ENCODE measurements around the gene CCR6. TPM values are rescaled to one million over a fixed set of nuclear protein-coding genes. Genes with fewer than 3 reads are reported as not detected.
A peak's percentile ranks its signal among the peaks of the same experiment; 100 is the strongest.

The CCR6 gene
- total RNA-seq, 4 donors from 2014 or later, result 1.3 TPM; not detected in 3

DNA sequence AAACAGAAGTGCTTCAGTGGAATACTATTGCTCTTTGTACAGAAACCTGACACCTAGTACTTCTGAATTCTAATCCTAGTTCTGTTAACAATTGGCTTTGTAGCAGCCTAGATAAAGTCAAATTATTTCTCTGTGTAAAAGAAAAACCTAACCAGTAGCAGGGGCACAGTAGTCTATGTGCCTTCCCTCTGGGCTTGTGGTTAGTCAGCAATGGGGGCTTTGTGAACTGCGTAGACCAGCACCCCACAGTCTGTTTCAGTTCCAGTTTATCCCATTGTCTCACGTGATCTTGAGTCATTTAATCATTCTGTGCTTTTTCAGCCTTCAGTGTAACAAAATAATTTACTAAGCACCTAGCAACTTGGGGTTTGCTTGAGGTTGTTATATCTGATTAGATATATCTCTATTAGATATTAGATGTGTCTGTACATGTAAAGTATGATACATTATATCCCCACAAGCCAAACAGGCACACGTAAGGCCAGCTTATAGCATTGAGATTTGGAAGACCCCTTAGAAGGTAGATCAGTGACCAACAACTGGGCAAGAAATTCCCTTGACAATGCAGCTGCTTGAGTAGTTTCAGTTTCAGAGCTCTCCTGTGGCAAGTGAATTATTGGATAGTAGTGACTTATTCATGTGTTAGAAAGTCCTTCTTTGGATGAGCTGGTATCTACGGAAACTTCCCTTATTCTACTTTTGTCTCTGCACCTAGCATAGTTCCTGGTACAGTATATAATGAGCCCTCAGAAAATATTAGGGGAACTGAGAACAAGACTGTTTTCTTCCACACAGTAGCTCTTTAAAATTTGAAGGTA lies 27.9 kb upstream of the CCR6 start:
- peak overlapping the region; percentile 28 to 61 (median 46) for H3K27ac ChIP-seq
- no peaks in the 10 kb centered on the region for H3K36me3 ChIP-seq
- H3K9me3 ChIP-seq, result no peaks in the 10 kb centered on the region

DNA sequence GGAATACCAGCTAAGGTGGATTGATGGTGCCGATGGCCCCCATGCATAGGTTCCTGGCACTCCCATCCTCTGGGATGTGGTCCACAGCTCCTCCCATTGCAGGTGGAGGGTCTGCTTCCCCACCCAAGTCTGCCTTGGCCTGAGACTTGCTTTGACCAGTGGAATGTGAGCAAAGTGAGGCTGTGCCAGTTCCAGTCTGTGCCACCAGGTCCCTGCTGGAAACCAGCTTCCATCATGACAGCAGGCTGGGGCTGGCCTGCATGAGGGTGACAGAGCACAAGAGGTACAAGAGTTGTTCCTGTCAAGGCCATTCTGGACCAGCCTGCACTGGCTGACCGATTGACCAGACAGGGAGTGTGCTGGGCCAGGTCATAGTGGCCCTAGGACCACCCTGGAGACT lies 27.0 kb upstream of the CCR6 start:
- H3K4me3 ChIP-seq, result no peak overlapping the region
- in situ Hi-C loops (cut with MboI; ENCODE audit: low pct_ligation_motif_present in 1 of 4, low pct_unique_long_range_greater_than_20kb in 1 of 4, low sequenced_read_pairs in 3 of 4), result no loop called here
- TF ChIP-seq, protein P1, sequence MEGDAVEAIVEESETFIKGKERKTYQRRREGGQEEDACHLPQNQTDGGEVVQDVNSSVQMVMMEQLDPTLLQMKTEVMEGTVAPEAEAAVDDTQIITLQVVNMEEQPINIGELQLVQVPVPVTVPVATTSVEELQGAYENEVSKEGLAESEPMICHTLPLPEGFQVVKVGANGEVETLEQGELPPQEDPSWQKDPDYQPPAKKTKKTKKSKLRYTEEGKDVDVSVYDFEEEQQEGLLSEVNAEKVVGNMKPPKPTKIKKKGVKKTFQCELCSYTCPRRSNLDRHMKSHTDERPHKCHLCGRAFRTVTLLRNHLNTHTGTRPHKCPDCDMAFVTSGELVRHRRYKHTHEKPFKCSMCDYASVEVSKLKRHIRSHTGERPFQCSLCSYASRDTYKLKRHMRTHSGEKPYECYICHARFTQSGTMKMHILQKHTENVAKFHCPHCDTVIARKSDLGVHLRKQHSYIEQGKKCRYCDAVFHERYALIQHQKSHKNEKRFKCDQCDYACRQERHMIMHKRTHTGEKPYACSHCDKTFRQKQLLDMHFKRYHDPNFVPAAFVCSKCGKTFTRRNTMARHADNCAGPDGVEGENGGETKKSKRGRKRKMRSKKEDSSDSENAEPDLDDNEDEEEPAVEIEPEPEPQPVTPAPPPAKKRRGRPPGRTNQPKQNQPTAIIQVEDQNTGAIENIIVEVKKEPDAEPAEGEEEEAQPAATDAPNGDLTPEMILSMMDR (IDR thresholded peaks at IDR 0.05), result no peak
- TF ChIP-seq EP300 (IDR thresholded peaks at IDR 0.05; ENCODE audit: low read depth) (no peak), POLR2AphosphoS5 (IDR thresholded peaks at IDR 0.05) (no peak), POLR2A (IDR thresholded peaks at IDR 0.05) (no peak)
- H3K27me3 ChIP-seq, result no peaks in the 10 kb centered on the region
- 95% methylated on average over 2 of the region's 2 CpGs; no CpG with 5 or more reads in 1 of the 2 donors for WGBS, 2 donors (ENCODE audit: low coverage in 1 of 2)
- no peaks in the 10 kb centered on the region for H3K36me3 ChIP-seq
- H3K9me3 ChIP-seq, result no peaks in the 10 kb centered on the region
- H3K27ac ChIP-seq, result no peak overlapping the region
- peaks cover 0 to 11% (median 0%) of the 10 kb centered on the region in 4 donors for H3K4me1 ChIP-seq
- DNase-seq, result no peak
- intact Hi-C loops (cut with DNase I; ENCODE audit: low total_unique reads), result no loop called here

More for the DNA sequence above, 27.9 kb upstream of the CCR6 start:
- WGBS, 2 donors (ENCODE audit: low coverage in 1 of 2), result 67 to 73% methylated on average over 3 to 4 of the region's 4 CpGs
- Histone ChIP-seq H3K4me1 (peaks cover 0 to 11% (median 0%) of the 10 kb centered on the region in 4 donors), H3K4me3 (no peak overlapping the region), H3K27me3 (no peaks in the 10 kb centered on the region)
- no peak for TF ChIP-seq EP300 (IDR thresholded peaks at IDR 0.05; ENCODE audit: low read depth)
- TF ChIP-seq, protein P1 (IDR thresholded peaks at IDR 0.05), result no peak
- no peak for DNase-seq
- intact Hi-C loops (cut with DNase I; ENCODE audit: low total_unique reads) (no loop called here), in situ Hi-C loops (cut with MboI; ENCODE audit: low pct_ligation_motif_present in 1 of 4, low pct_unique_long_range_greater_than_20kb in 1 of 4, low sequenced_read_pairs in 3 of 4) (no loop called here)

DNA sequence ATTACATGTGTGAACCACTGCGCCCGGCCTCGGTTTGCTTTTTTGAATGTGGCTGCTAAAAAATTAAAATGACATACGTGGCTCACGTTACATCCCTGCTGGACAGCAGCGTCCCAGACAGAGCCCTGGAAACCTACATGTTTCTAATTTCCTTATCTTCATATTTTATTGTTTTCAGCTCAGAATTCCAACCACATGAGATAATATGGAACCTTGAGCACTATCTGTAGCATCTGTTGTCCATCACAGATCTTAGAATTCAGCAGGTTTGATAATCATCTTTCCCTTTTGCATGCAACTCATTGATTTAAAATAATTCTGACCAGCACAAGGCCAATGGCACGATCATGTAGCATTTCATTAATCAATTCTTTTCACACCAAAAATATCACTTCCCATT lies 25.9 kb upstream of the CCR6 start:
- Histone ChIP-seq H3K27me3 (no peaks in the 10 kb centered on the region), H3K9me3 (no peaks in the 10 kb centered on the region), H3K4me1 (peaks cover 0 to 4% (median 0%) of the 10 kb centered on the region in 4 donors), H3K36me3 (no peaks in the 10 kb centered on the region), H3K4me3 (no peak overlapping the region), H3K27ac (no peak overlapping the region)
- in situ Hi-C loops (cut with MboI; ENCODE audit: low pct_ligation_motif_present in 1 of 4, low pct_unique_long_range_greater_than_20kb in 1 of 4, low sequenced_read_pairs in 3 of 4) (no loop called here), intact Hi-C loops (cut with DNase I; ENCODE audit: low total_unique reads) (no loop called here)
- TF ChIP-seq POLR2A (IDR thresholded peaks at IDR 0.05) (no peak), EP300 (IDR thresholded peaks at IDR 0.05; ENCODE audit: low read depth) (no peak), POLR2AphosphoS5 (IDR thresholded peaks at IDR 0.05) (no peak)
- TF ChIP-seq, protein P1 (IDR thresholded peaks at IDR 0.05), result no peak
- no peak for DNase-seq
- WGBS, 2 donors (ENCODE audit: low coverage in 1 of 2), result 87 to 93% methylated on average over 7 of the region's 7 CpGs

DNA sequence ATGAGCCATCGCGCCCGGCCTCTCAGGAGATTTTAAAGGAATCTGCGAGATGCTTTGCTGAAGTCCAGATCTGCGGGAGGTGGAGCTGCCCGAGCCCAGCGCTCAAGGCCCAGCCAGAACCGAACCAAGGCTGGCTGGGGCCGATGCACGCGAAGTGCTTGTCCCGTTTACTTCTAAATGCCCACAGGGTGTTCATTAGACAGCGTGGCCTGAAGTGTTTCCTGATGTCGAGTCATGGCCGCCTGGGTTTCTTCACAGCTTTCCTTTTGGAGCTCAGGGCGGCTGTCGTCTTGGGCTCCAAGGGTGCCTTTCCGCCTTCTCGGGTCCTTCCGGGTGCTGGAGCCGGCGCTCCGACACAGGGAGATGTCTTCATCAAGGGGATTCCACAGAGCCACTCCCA lies 25.1 kb upstream of the CCR6 start:
- intact Hi-C loops (cut with DNase I; ENCODE audit: low total_unique reads) (no loop called here), in situ Hi-C loops (cut with MboI; ENCODE audit: low pct_ligation_motif_present in 1 of 4, low pct_unique_long_range_greater_than_20kb in 1 of 4, low sequenced_read_pairs in 3 of 4) (no loop called here)
- Histone ChIP-seq H3K36me3 (no peaks in the 10 kb centered on the region), H3K9me3 (no peaks in the 10 kb centered on the region), H3K4me1 (peaks cover 0 to 4% (median 0%) of the 10 kb centered on the region in 4 donors), H3K4me3 (no peak overlapping the region), H3K27ac (no peak overlapping the region), H3K27me3 (no peaks in the 10 kb centered on the region)
- no peak for DNase-seq
- TF ChIP-seq EP300 (IDR thresholded peaks at IDR 0.05; ENCODE audit: low read depth) (no peak), POLR2AphosphoS5 (IDR thresholded peaks at IDR 0.05) (no peak), POLR2A (IDR thresholded peaks at IDR 0.05) (no peak)
- TF ChIP-seq, protein P1 (IDR thresholded peaks at IDR 0.05), result no peak
- 96% methylated on average over 23 of the region's 23 CpGs; no CpG with 5 or more reads in 1 of the 2 donors for WGBS, 2 donors (ENCODE audit: low coverage in 1 of 2)
